Measurements from ENCODE around the gene TMEM135.

GRCh38 chr11:87139475-87139874, 101.7 kb downstream of the TMEM135 start:
- TF ChIP-seq CTCF (IDR thresholded peaks at IDR 0.05) (no peak), EZH2 (IDR thresholded peaks at IDR 0.05; ENCODE audit: borderline replicate concordance, insufficient read depth, low read depth, low read length, poor library complexity, severe bottlenecking) (no peak)
